Stimulated activated CD8-positive, alpha-beta memory T cell treated with anti-CD3 and anti-CD28 coated beads, Interleukin-4, amount 100 ng/mL, for 24 hours (primary cell): Measurements from ENCODE around the gene C19orf33.
"Not testable (repeated sequence)": the region's sequence is repeated elsewhere in the genome, so short reads cannot be mapped to it uniquely, and the experiment has no call there.

ENCODE experiments used
- DNase-seq: peaks from one replicate; pipeline ENCODE4 v3.0.0-alpha.2; 2020; ENCODE audit warnings: low read depth

C19orf33 gene

GRCh38 chr19:38303517-38304351 is at the start of gene C19orf33:
Gene C19orf33, plus strand, starts transcription at chr19:38304251. Its CDS starts 11 bp downstream, at chr19:38304262.
- DNase-seq: no peak

GRCh38 chr19:38255383-38256014 is 48.6 kb upstream of the C19orf33 start:
- no peak for DNase-seq

GRCh38 chr19:38261942-38262341 is 42.1 kb upstream of the C19orf33 start:
- not testable (repeated sequence) for DNase-seq

- no peak for DNase-seq
These were observed 41.3 kb upstream of the C19orf33 start for GRCh38 chr19:38262585-38263268.

GRCh38 chr19:38263689-38264485 is 40.2 kb upstream of the C19orf33 start:
- DNase-seq: peak; percentile 58

GRCh38 chr19:38264486-38265212 is 39.4 kb upstream of the C19orf33 start, which contains the start of gene SPINT2:
Gene SPINT2, plus strand, starts transcription at chr19:38264573. Its CDS starts 320 bp downstream, at chr19:38264893.
- peak; percentile 6 for DNase-seq

GRCh38 chr19:38265213-38265861 is 38.7 kb upstream of the C19orf33 start:
- no peak for DNase-seq

- no peak for DNase-seq
These were observed 38.1 kb upstream of the C19orf33 start for GRCh38 chr19:38265921-38266429.

- no peak for DNase-seq
These were observed 37.0 kb upstream of the C19orf33 start for GRCh38 chr19:38266981-38267597.

- no peak for DNase-seq
These were observed 36.1 kb upstream of the C19orf33 start for GRCh38 chr19:38267761-38268483.

DNA sequence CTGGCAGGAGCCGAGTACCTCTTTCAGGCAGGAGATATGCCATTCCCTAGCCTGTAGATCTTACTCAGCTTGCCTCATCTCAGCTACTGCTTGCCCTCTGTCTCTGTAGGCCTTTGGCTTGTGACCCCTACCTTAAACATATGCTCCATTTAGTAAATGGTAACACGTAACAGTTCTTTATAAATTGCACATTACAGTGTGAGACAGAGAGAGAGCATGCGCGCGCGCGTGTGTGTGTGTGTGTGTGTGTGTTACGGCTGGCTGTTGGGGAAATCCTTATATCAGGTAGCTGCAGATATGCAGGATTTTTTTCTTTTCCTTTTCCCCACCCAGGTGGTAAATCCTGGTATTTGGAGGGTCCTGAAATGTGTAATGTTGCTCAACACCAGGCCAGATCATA is 35.5 kb upstream of the C19orf33 start:
- no peak for DNase-seq

- DNase-seq: no peak
These were observed 33.4 kb upstream of the C19orf33 start for GRCh38 chr19:38270587-38271167.

DNA sequence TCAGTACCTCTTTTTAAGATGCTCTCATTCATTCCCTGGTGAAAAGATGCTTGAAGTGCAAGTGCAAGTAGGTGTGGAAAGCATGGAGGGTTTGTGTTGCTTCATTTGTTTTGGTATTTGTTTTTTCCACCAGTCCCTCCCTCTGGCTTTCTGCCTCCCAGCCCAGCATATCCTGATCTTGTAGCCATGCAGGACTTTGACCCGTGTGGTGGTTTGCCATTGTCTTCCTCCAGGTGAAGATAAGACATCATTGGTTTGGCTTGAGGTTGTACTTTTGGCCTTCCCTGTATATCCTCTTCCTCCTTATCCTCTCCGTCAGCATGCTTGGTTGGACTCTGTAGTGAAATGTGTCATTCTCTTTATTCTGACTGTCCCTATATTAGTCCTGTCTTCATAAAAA is 30.6 kb upstream of the C19orf33 start:
- DNase-seq: no peak

- no peak for DNase-seq
These were observed 29.3 kb upstream of the C19orf33 start for GRCh38 chr19:38274739-38275138.

- no peak for DNase-seq
These were observed 27.0 kb upstream of the C19orf33 start for GRCh38 chr19:38276942-38277517.

GRCh38 chr19:38277549-38277948 is 26.5 kb upstream of the C19orf33 start:
- DNase-seq: no peak

GRCh38 chr19:38277969-38278680 is 25.9 kb upstream of the C19orf33 start:
- no peak for DNase-seq

DNA sequence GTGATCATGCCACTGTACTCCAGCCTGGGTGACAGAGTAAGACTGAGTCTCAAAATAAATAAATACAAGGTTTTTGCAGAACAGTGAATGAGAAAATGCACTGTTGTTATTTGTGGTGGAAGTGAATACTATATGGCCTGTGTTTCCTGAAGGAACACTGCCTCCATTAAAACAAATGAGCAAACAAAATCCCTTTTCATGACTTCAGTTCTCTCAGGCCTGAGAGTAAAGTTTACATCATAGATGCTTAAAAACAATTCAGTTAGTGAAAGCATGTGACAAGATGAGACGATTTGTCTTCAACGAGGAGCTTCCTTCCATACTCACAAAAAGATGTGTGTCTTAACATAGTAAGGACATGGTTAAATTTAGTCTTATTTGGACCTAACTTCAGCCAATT is 25.3 kb upstream of the C19orf33 start:
- DNase-seq: no peak
